ENCODE results near the gene NDUFV2.

The NDUFV2 gene

DNA sequence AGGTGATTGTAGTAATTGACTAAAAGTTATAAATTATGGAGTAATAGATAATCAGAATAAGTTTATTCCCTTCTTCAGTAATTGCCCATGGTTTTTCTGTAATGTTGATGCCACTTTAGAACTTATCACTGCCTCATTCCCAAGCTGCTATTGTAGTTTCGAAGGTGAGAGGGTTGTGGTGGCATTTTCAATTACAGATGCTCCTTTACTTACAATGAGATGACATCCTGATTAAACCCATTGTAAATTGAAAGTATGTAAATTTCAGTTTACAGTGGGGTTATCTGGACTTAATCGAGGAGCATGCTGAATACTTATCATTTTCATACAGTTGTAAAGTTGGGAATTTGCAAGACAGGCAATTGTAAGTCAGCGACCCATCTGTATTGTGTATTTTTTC, 2.9 kb downstream of the NDUFV2 start:
- no peak for DNase-seq (ENCODE audit: low spot score)
- Histone ChIP-seq H3K4me3 (peak overlapping the region; percentile 85), H3K27ac (peak overlapping the region in 1 of 2 donors; percentile 8)
- TF ChIP-seq CTCF (IDR thresholded peaks at IDR 0.05), result no peak

GRCh38 chr18:9106094-9106493, 3.6 kb downstream of the NDUFV2 start:
- TF ChIP-seq CTCF (IDR thresholded peaks at IDR 0.05), result no peak
- Histone ChIP-seq H3K27ac (peak overlapping the region in 1 of 2 donors; percentile 8), H3K4me3 (peak overlapping the region; percentile 85)

DNA sequence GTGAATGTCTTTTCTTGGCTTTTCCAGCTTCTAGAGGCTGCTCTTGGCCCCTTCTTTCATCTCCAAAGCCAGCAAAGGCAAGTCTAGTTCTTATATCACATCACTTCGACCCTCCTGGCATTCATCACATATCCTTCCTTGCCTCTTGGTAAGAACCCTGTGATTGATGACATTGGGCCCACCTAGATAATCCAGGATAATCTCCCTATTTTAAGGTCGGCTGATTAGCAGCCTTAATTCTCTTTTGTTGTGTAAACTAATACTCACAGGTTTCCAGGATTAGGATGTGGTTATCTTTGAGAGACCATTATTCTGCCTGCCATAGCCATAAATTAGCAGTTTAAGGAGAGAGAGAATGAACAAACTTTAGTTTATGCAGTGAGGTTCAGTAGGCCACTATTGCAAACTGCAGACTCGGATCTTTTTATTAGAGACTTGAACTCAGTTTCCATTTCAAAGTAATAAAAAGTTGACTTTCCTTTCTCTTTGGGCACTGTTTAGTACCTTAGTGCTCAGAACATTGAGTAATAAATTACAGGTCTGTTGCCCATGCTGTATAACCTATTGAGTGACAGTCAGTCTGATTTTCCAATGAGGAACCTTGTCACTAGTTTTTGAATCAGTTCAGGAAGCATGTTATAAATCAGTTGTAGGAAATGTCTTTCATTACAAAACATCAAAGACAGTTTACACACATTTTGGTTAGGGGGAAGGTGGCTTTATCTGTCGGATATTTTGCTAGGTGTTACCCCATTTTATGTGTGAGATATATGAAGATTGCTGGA, 4.5 kb downstream of the NDUFV2 start:
- Histone ChIP-seq H3K27ac (peak overlapping the region in 1 of 2 donors; percentile 0), H3K4me3 (peak overlapping the region; percentile 27)
- no peak for DNase-seq (ENCODE audit: low spot score)
- TF ChIP-seq CTCF (IDR thresholded peaks at IDR 0.05), result no peak

More at GRCh38 chr18:9106094-9106493, 3.6 kb downstream of the NDUFV2 start:
- DNase-seq (ENCODE audit: low spot score), result no peak

GRCh38 chr18:9108911-9109310, 6.4 kb downstream of the NDUFV2 start:
- peak overlapping the region in 1 of 2 donors; percentile 3 for H3K27ac ChIP-seq
- no peak overlapping the region for H3K4me3 ChIP-seq
- no peak for TF ChIP-seq CTCF (IDR thresholded peaks at IDR 0.05)
- DNase-seq (ENCODE audit: low spot score), result no peak

DNA sequence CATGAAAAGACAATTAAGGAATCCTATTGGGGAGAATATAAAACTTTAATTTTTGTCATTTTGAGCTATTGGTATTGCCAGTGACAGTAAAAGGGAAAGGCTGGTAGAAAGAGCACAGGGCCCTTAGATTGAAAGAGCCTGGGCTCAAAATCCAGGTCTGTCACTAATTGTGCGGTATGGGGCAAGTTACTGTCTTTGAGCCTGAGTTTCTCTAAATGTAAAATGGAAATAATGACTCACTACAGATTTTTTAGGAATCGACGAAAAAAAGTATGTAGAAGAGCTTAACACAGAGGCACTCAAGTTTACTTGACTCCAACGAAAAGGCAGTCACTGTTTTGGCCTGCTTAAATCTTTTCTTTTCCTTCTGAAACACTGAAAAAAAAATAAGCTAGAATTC, 7.0 kb downstream of the NDUFV2 start:
- DNase-seq (ENCODE audit: low spot score), result no peak
- TF ChIP-seq CTCF (IDR thresholded peaks at IDR 0.05), result no peak

DNA sequence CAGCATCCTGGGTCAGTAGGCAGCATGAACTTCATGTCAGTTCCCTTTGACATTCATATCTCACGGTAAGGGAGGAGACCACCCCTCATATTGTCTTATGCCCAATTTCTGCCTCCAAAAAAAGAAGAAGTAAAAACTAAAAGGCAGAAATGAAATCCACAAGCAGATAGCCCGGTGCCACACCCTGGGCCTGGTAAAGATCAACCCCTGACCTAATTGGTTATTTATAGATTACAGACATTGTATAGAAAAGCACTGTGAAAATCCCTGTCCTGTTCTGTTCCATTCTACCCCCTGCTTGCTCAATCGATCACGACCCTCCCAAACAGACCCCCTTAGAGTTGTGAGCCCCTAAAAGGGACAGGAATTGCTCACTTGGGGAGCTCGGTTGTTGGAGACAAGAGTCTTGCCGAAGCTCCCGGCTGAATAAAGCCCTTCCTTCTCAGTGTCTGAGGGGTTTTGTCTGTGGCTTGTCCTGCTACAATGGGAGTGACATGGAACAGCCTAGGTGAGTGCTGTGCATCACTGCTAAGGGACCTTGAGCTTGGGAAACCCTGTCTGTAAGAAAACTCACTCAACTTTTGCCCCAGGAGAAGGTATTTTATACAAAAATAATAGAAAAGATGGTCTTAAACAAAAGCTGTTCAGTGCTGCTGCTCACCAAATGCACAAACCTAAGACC, 11.1 kb downstream of the NDUFV2 start:
- DNase-seq (ENCODE audit: low spot score), result no peak
- no peak for TF ChIP-seq CTCF (IDR thresholded peaks at IDR 0.05)
- peak overlapping the region in 1 of 2 donors; percentile 51 for H3K27ac ChIP-seq
- H3K4me3 ChIP-seq, result peak overlapping the region; percentile 23

More for the DNA sequence above, 7.0 kb downstream of the NDUFV2 start:
- Histone ChIP-seq H3K27ac (peak overlapping the region; percentile 3 to 48), H3K4me3 (no peak overlapping the region)
